Spinal cord (tissue), 10 donors: ENCODE data around the gene MED26. TPM values are rescaled to one million over a fixed set of nuclear protein-coding genes. Genes with fewer than 3 reads are reported as not detected.
"Not testable (repeated sequence)": the region's sequence is repeated elsewhere in the genome, so short reads cannot be mapped to it uniquely, and the experiment has no call there.

Experiments
- DNase-seq, 6 donors: peaks; one replicate each; pipeline versions ENCODE4 v3.0.0 to v3.0.0-alpha.2; 2013 to 2015; ENCODE audit warnings: low spot score in 6 of 6, low read depth in 4 of 6
- H3K27ac ChIP-seq: one replicate; pipeline ENCODE4 v1.5.1; 2013; ENCODE audit warnings: low read depth, low read length, control low read depth
- H3K27me3 ChIP-seq: one replicate; pipeline ENCODE4 v1.6.1; 2013; ENCODE audit warnings: low read length; ENCODE audit not compliant: control insufficient read depth, insufficient read depth
- H3K36me3 ChIP-seq: one replicate; pipeline ENCODE4 v1.6.1; 2013; ENCODE audit warnings: low read length; ENCODE audit not compliant: control insufficient read depth, insufficient read depth
- H3K4me1 ChIP-seq: one replicate; pipeline ENCODE4 v1.6.1; 2013; ENCODE audit warnings: low read length; ENCODE audit not compliant: control insufficient read depth, insufficient read depth
- H3K4me3 ChIP-seq: one replicate; pipeline ENCODE4 v1.5.1; 2013; ENCODE audit warnings: low read depth, low read length, control low read depth
- H3K9me3 ChIP-seq: one replicate; pipeline ENCODE4 v1.6.1; 2013; ENCODE audit warnings: low read length; ENCODE audit not compliant: control insufficient read depth, insufficient read depth
- whole genome bisulfite sequencing: methylation state at CpG from one replicate; pipeline ENCODE4 v1.1.5; 2013; ENCODE audit warnings: missing lambda C conversion rate; ENCODE audit not compliant: insufficient coverage; 5-methylcytosine and 5-hydroxymethylcytosine counted together
- long read RNA-seq, 4 donors: transcript quantifications; one replicate each; lab custom pipeline, GENCODE V29; 2026
- polyA plus RNA-seq, 2 donors: library from polyadenylated mRNA; unstranded; fragments of 120-200 nt; gene quantifications; one replicate each; pipeline ENCODE4 v1.2.1, GENCODE V29; 2013; ENCODE audit not compliant: insufficient read length in 2 of 2
- total RNA-seq, 2 donors: library from RNA; depleted of rRNA in 1 of 2; stranded (reverse); fragments of 120-200 nt in 1 of 2; fragments of >200 nt in 1 of 2; gene quantifications; one replicate each; pipeline versions ENCODE4 v1.2.3 to v1.2.4, GENCODE V29; 2013 to 2014
- donor health status: healthy.

MED26 gene
- total RNA-seq = 1 to 10 TPM; 4.0 to 6.9 TPM
- 1 to 10 TPM; 9.2 TPM for polyA plus RNA-seq
- long read RNA-seq, donor 1, transcript MED26-201 (3 exons, 3,174 nt) = minor isoform, 5 of 24 reads
- long read RNA-seq, donor 1, transcript MED26-202 (1 exons, 3,871 nt) = major isoform, 19 of 24 reads
- long read RNA-seq, donor 1, partial matches to known transcripts = 0 of 24 reads
- long read RNA-seq, donor 1, other reads (novel, unspliced or antisense) = 0 of 24 reads
- long read RNA-seq, donor 2, transcript MED26-202 (1 exons, 3,871 nt) = major isoform, 5 of 6 reads
- long read RNA-seq, donor 2, partial matches to known transcripts = 0 of 6 reads
- long read RNA-seq, donor 2, other reads (novel, unspliced or antisense) = 0 of 6 reads
- long read RNA-seq, donor 3, transcript MED26-202 (1 exons, 3,871 nt) = major isoform, 6 of 7 reads
- long read RNA-seq, donor 3, partial matches to known transcripts = 0 of 7 reads
- long read RNA-seq, donor 3, other reads (novel, unspliced or antisense) = 0 of 7 reads
- long read RNA-seq, donor 4, transcript MED26-201 (3 exons, 3,174 nt) = minor isoform, 7 of 33 reads
- long read RNA-seq, donor 4, transcript MED26-202 (1 exons, 3,871 nt) = major isoform, 26 of 33 reads
- long read RNA-seq, donor 4, partial matches to known transcripts = 0 of 33 reads
- long read RNA-seq, donor 4, other reads (novel, unspliced or antisense) = 0 of 33 reads

- Histone ChIP-seq H3K4me1 (peaks cover 21% of the 10 kb centered on the region), H3K4me3 (peak within 1 kb of the TSS; percentile 96), H3K36me3 (peaks cover 29% of the 10 kb centered on the region), H3K27ac (peak within 1 kb of the TSS; percentile 98), H3K9me3 (no peaks in the 10 kb centered on the region), H3K27me3 (no peaks in the 10 kb centered on the region)
- 0% methylated on average over 98 of the region's 98 CpGs for WGBS
- peak; percentile 92 to 98 (median 95) for DNase-seq
These were observed at the start of gene MED26 for GRCh38 chr19:16628183-16628983. Gene MED26, minus strand, starts transcription at chr19:16628204. Its CDS starts 261 bp downstream, at chr19:16627943.

GRCh38 chr19:16677055-16677454 lies 49.1 kb upstream of the MED26 start:
- peaks cover 27% of the 10 kb centered on the region for H3K36me3 ChIP-seq
- H3K4me3 ChIP-seq = no peak overlapping the region
- peaks cover 3% of the 10 kb centered on the region for H3K9me3 ChIP-seq
- no peaks in the 10 kb centered on the region for H3K4me1 ChIP-seq
- no peaks in the 10 kb centered on the region for H3K27me3 ChIP-seq
- DNase-seq = no peak
- no peak overlapping the region for H3K27ac ChIP-seq

- Histone ChIP-seq H3K9me3 (no peaks in the 10 kb centered on the region), H3K4me3 (no peak overlapping the region), H3K4me1 (no peaks in the 10 kb centered on the region), H3K27ac (no peak overlapping the region), H3K27me3 (no peaks in the 10 kb centered on the region), H3K36me3 (peaks cover 22% of the 10 kb centered on the region)
- DNase-seq = no peak
- 96% methylated on average over 3 of the region's 15 CpGs for WGBS
These were observed 48.2 kb upstream of the MED26 start for GRCh38 chr19:16676101-16676798.

GRCh38 chr19:16673839-16674238 lies 45.8 kb upstream of the MED26 start:
- not testable (repeated sequence) for DNase-seq, H3K4me3 ChIP-seq, H3K4me1 ChIP-seq, H3K9me3 ChIP-seq, H3K27ac ChIP-seq, H3K27me3 ChIP-seq
- H3K36me3 ChIP-seq = peaks cover 13% of the 10 kb centered on the region
- WGBS = 84% methylated on average over 3 of the region's 4 CpGs

- no peaks in the 10 kb centered on the region for H3K4me1 ChIP-seq
- H3K36me3 ChIP-seq = peaks cover 13% of the 10 kb centered on the region
- H3K9me3 ChIP-seq = no peaks in the 10 kb centered on the region
- no peak for DNase-seq
- H3K27ac ChIP-seq = no peak overlapping the region
- no peaks in the 10 kb centered on the region for H3K27me3 ChIP-seq
- H3K4me3 ChIP-seq = no peak overlapping the region
- WGBS = 100% methylated on average over 3 of the region's 3 CpGs
These were observed 45.2 kb upstream of the MED26 start for GRCh38 chr19:16673231-16673630.

GRCh38 chr19:16671652-16672274 lies 43.8 kb upstream of the MED26 start:
- WGBS = 84% methylated on average over 7 of the region's 12 CpGs
- Histone ChIP-seq H3K36me3 (peaks cover 10% of the 10 kb centered on the region), H3K27ac (no peak overlapping the region)

GRCh38 chr19:16670291-16670690 lies 42.3 kb upstream of the MED26 start:
- no peaks in the 10 kb centered on the region for H3K27me3 ChIP-seq
- H3K4me1 ChIP-seq = no peaks in the 10 kb centered on the region
- H3K36me3 ChIP-seq = peaks cover 14% of the 10 kb centered on the region
- DNase-seq = no peak
- no peak overlapping the region for H3K27ac ChIP-seq
- 95% methylated on average over 9 of the region's 13 CpGs for WGBS
- H3K9me3 ChIP-seq = no peaks in the 10 kb centered on the region
- H3K4me3 ChIP-seq = no peak overlapping the region

More at GRCh38 chr19:16671652-16672274, 43.8 kb upstream of the MED26 start:
- Histone ChIP-seq H3K4me3 (no peak overlapping the region), H3K4me1 (no peaks in the 10 kb centered on the region), H3K27me3 (no peaks in the 10 kb centered on the region), H3K9me3 (no peaks in the 10 kb centered on the region)
- DNase-seq = no peak

- H3K9me3 ChIP-seq = not testable (repeated sequence)
These were observed 40.7 kb upstream of the MED26 start for GRCh38 chr19:16668702-16669101.

GRCh38 chr19:16668176-16668575 lies 40.2 kb upstream of the MED26 start:
- Histone ChIP-seq H3K27me3 (no peaks in the 10 kb centered on the region), H3K9me3 (no peaks in the 10 kb centered on the region), H3K4me1 (no peaks in the 10 kb centered on the region), H3K4me3 (no peak overlapping the region), H3K27ac (no peak overlapping the region), H3K36me3 (peaks cover 14% of the 10 kb centered on the region)
- no peak for DNase-seq
- 87% methylated on average over 3 of the region's 5 CpGs for WGBS

More at GRCh38 chr19:16668702-16669101, 40.7 kb upstream of the MED26 start:
- H3K4me1 ChIP-seq, H3K27ac ChIP-seq, DNase-seq, H3K4me3 ChIP-seq, H3K27me3 ChIP-seq: not testable (repeated sequence)
- no CpG with 5 or more reads among the region's 4 CpGs for WGBS
- peaks cover 14% of the 10 kb centered on the region for H3K36me3 ChIP-seq
